H1 (cell line): ENCODE results near the gene SYNDIG1. TPM values are rescaled to one million over a fixed set of nuclear protein-coding genes. Genes with fewer than 3 reads are reported as not detected.

ENCODE experiments used
- CTCF ChIA-PET: fragments of 300-600 bp; sonication (Branson Sonifier 250); formaldehyde crosslinking; loops from one replicate; lab custom pipeline; 2021; ENCODE audit not compliant: partially characterized antibody; lab: Charles Lee
- POLR2A ChIA-PET: fragments of 300-600 bp; sonication (Branson Sonifier 250); formaldehyde crosslinking; loops from one replicate; lab custom pipeline; 2021; ENCODE audit warnings: inconsistent platforms; ENCODE audit not compliant: partially characterized antibody; lab: Charles Lee
- DNase-seq, 2 experiments: peaks; one replicate each; pipeline versions ENCODE4 v3.0.0 to v3.0.0-alpha.2; 2010 to 2022; ENCODE audit warnings: low spot score in 2 of 2, low read depth in 1 of 2, mixed read lengths in 1 of 2
- FAIRE-seq: peaks from 2 replicates; lab custom pipeline; 2011; peaks lifted over from hg19 to GRCh38; lab: Jason Lieb, UNC
- H2AFZ ChIP-seq: 2 replicates; pipeline ENCODE4 v1.8.1; 2012; ENCODE audit warnings: low read length, inconsistent platforms
- H2AK5ac ChIP-seq: 2 replicates; pipeline ENCODE4 v1.6.1; 2013; ENCODE audit warnings: low read depth, low read length
- H2BK120ac ChIP-seq: replicated peaks from 2 replicates; pipeline ENCODE3; 2013; ENCODE audit warnings: low read depth, low read length, inconsistent platforms
- H2BK12ac ChIP-seq: 2 replicates; pipeline ENCODE4 v1.6.1; 2013; ENCODE audit warnings: low read depth, low read length
- H2BK15ac ChIP-seq: 2 replicates; pipeline ENCODE4 v1.6.1; 2013; ENCODE audit warnings: low read length
- H2BK20ac ChIP-seq: 2 replicates; pipeline ENCODE4 v1.6.1; 2013; ENCODE audit warnings: low read length
- H2BK5ac ChIP-seq: 2 replicates; pipeline ENCODE4 v1.6.1; 2013; ENCODE audit warnings: low read depth, low read length
- H3K14ac ChIP-seq: 2 replicates; pipeline ENCODE4 v1.6.1; 2013; ENCODE audit warnings: inconsistent platforms; ENCODE audit not compliant: insufficient read length
- H3K18ac ChIP-seq: 2 replicates; pipeline ENCODE4 v1.6.1; 2013; ENCODE audit warnings: low read length; ENCODE audit errors: extremely low read depth
- H3K23ac ChIP-seq: 2 replicates; pipeline ENCODE4 v1.6.1; 2013; ENCODE audit warnings: inconsistent platforms; ENCODE audit not compliant: insufficient read length
- H3K23me2 ChIP-seq: 2 replicates; pipeline ENCODE4 v1.6.1; 2013; ENCODE audit warnings: low read depth, low read length
- H3K27ac ChIP-seq: 2 replicates; pipeline ENCODE4 v1.6.1; 2011; ENCODE audit warnings: low read depth, low read length, inconsistent platforms
- H3K27me3 ChIP-seq, 4 experiments: replicated peaks in 1 of 4; 1 replicate in 1 of 4; 2 replicates in 3 of 4; pipeline versions ENCODE4 v1.6.1 to v1.8.1; 2011 to 2013; ENCODE audit warnings: low read length in 3 of 4, mild to moderate bottlenecking in 3 of 4, inconsistent platforms in 2 of 4, mixed read lengths in 2 of 4, moderate library complexity in 1 of 4; ENCODE audit not compliant: control insufficient read depth in 3 of 4, insufficient read depth in 3 of 4; ENCODE audit errors: extremely low read depth in 1 of 4
- H3K36me3 ChIP-seq, 4 experiments: 2 replicates each; pipeline versions ENCODE4 v1.6.1 to v1.8.1; 2011 to 2013; ENCODE audit warnings: mild to moderate bottlenecking in 4 of 4, low read length in 3 of 4, moderate library complexity in 2 of 4, control low read depth in 1 of 4, inconsistent platforms in 1 of 4; ENCODE audit not compliant: insufficient read depth in 4 of 4, control insufficient read depth in 2 of 4
- H3K4ac ChIP-seq: replicated peaks from 2 replicates; pipeline ENCODE3; 2013; ENCODE audit warnings: low read length, low read depth, mixed read lengths, inconsistent platforms; ENCODE audit not compliant: insufficient read length
- H3K4me1 ChIP-seq, 4 experiments: replicated peaks in 1 of 4; 1 replicate in 1 of 4; 2 replicates in 3 of 4; pipeline versions ENCODE4 v1.6.1 to v1.8.1; 2011 to 2013; ENCODE audit warnings: low read length in 3 of 4, inconsistent platforms in 2 of 4, mixed read lengths in 1 of 4; ENCODE audit not compliant: insufficient read depth in 4 of 4, control insufficient read depth in 3 of 4
- H3K4me2 ChIP-seq, 2 experiments: 2 replicates each; pipeline versions ENCODE4 v1.6.1 to v1.8.1; 2011 to 2013; ENCODE audit warnings: low read depth in 2 of 2, low read length in 2 of 2, control low read depth in 1 of 2, inconsistent platforms in 1 of 2, mild to moderate bottlenecking in 1 of 2; ENCODE audit not compliant: insufficient read depth in 1 of 2
- H3K4me3 ChIP-seq, 4 experiments: fragments of 200-600, 300-600 bp in 1 of 4; sonication (generic), shearing (Covaris generic), sonication (Bioruptor Twin) in 1 of 4; 2 replicates each; pipeline versions ENCODE4 v1.5.1 to v1.8.1; 2011 to 2016; ENCODE audit warnings: low read length in 4 of 4, low read depth in 3 of 4, control low read depth in 2 of 4, inconsistent platforms in 2 of 4, mild to moderate bottlenecking in 2 of 4, mixed read lengths in 1 of 4, moderate library complexity in 1 of 4; ENCODE audit not compliant: insufficient read depth in 2 of 4; ENCODE audit errors: extremely low read depth in 1 of 4
- H3K56ac ChIP-seq: replicated peaks from 2 replicates; pipeline ENCODE3; 2013; ENCODE audit warnings: low read depth, mild to moderate bottlenecking, mixed read lengths, low read length, inconsistent platforms; ENCODE audit not compliant: insufficient read length
- H3K79me1 ChIP-seq: 2 replicates; pipeline ENCODE4 v1.6.1; 2013; ENCODE audit warnings: low read depth, low read length, control low read depth
- H3K79me2 ChIP-seq, 2 experiments: 2 replicates each; pipeline versions ENCODE4 v1.6.1 to v1.8.1; 2012 to 2013; ENCODE audit warnings: low read length in 2 of 2, mild to moderate bottlenecking in 2 of 2, inconsistent platforms in 1 of 2; ENCODE audit not compliant: insufficient read depth in 2 of 2, control insufficient read depth in 1 of 2
- H3K9ac ChIP-seq, 4 experiments: replicated peaks in 1 of 4; 1 replicate in 1 of 4; 2 replicates in 3 of 4; pipeline versions ENCODE4 v1.6.1 to v1.8.1; 2011 to 2013; ENCODE audit warnings: low read depth in 3 of 4, low read length in 3 of 4, control low read depth in 2 of 4, mild to moderate bottlenecking in 2 of 4, moderate library complexity in 2 of 4, inconsistent platforms in 1 of 4; ENCODE audit errors: extremely low read depth in 1 of 4
- H3K9me3 ChIP-seq, 2 experiments: 2 replicates each; pipeline versions ENCODE4 v1.6.1 to v1.8.1; 2012 to 2013; ENCODE audit warnings: mild to moderate bottlenecking in 2 of 2, moderate library complexity in 2 of 2, control low read depth in 1 of 2, inconsistent platforms in 1 of 2, low read depth in 1 of 2, low read length in 1 of 2, mixed read lengths in 1 of 2; ENCODE audit not compliant: insufficient read depth in 2 of 2
- H4K20me1 ChIP-seq, 2 experiments: replicated peaks in 1 of 2; 2 replicates each; pipeline versions ENCODE3 to v1.8.1; 2011 to 2013; ENCODE audit warnings: inconsistent platforms in 2 of 2, low read length in 2 of 2, mild to moderate bottlenecking in 1 of 2; ENCODE audit not compliant: insufficient read depth in 2 of 2, control insufficient read depth in 1 of 2
- H4K5ac ChIP-seq: 2 replicates; pipeline ENCODE4 v1.6.1; 2013; ENCODE audit warnings: low read length, low read depth, mixed read lengths, inconsistent platforms; ENCODE audit not compliant: insufficient read length
- H4K8ac ChIP-seq: 2 replicates; pipeline ENCODE4 v1.8.0; 2013; ENCODE audit warnings: mild to moderate bottlenecking, moderate library complexity, low read length, inconsistent platforms; ENCODE audit not compliant: insufficient read depth; ENCODE audit errors: extremely low read depth
- H4K91ac ChIP-seq: replicated peaks from 2 replicates; pipeline ENCODE3; 2013; ENCODE audit warnings: low read length, mixed read lengths, inconsistent platforms; ENCODE audit not compliant: insufficient read length
- CBX8 ChIP-seq: fragments of 300-800, 300-1000 bp; sonication (generic); IDR thresholded peaks from 2 replicates; pipeline ENCODE4 v1.7.1; 2016; ENCODE audit warnings: low read depth, low read length, borderline replicate concordance
- CTBP2 ChIP-seq: IDR thresholded peaks from 2 replicates; pipeline ENCODE4 v1.7.0; 2011; ENCODE audit warnings: borderline replicate concordance, mild to moderate bottlenecking, moderate library complexity, mixed read lengths, low read length; ENCODE audit not compliant: insufficient read depth, insufficient read length
- JUND ChIP-seq: IDR thresholded peaks from 2 replicates; pipeline ENCODE4 v1.6.1; 2011; ENCODE audit warnings: mild to moderate bottlenecking, improper control_type of control experiment, low read length
- RBBP5 ChIP-seq: IDR thresholded peaks from 2 replicates; pipeline ENCODE4 v1.7.1; 2012; ENCODE audit warnings: low read depth, mild to moderate bottlenecking, inconsistent platforms, low read length, moderate library complexity, borderline replicate concordance
- TCF12 ChIP-seq: IDR thresholded peaks from 2 replicates; pipeline ENCODE4 v1.6.1; 2011; ENCODE audit warnings: low read depth, mild to moderate bottlenecking, low read length
- WGBS, 2 experiments: shearing (Covaris generic) in 1 of 2; methylation state at CpG; one replicate each; pipeline versions ENCODE4 v1.1.6 to v1.1.7; 2013 to 2015; ENCODE audit warnings: low lambda C conversion rate in 2 of 2, mixed read lengths in 2 of 2, inconsistent platforms in 1 of 2, low coverage in 1 of 2, missing lambda C conversion rate in 1 of 2; ENCODE audit not compliant: insufficient replicate concordance in 2 of 2, insufficient coverage in 1 of 2, insufficient read length in 1 of 2; ENCODE audit errors: extremely low coverage in 1 of 2, missing lambda C conversion rate in 1 of 2; 5-methylcytosine and 5-hydroxymethylcytosine counted together
- polyA plus RNA-seq, 7 experiments: library from polyadenylated mRNA; depleted of rRNA in 3 of 7; stranded (reverse) in 5 of 7; unstranded in 2 of 7; fragments of >200 nt in 5 of 7; fragments of 200-250 nt in 2 of 7; gene quantifications; 1 replicate in 5 of 7; 2 replicates in 1 of 7; 4 replicates in 1 of 7; pipeline versions ENCODE4 v1.2.1 to v1.2.3, GENCODE V29; 2011 to 2013; ENCODE audit warnings: missing spikeins in 2 of 7, mixed read lengths in 2 of 7
- total RNA-seq: library from RNA; stranded (reverse); fragmentation: NEBNext Ultra II Directional; extraction: Animal tissue kit (Norgen Biotek cat#: 25700); gene quantifications from 2 replicates; pipeline ENCODE4 v1.2.1, GENCODE V29; 2021

Gene SYNDIG1
- total and polyA plus RNA-seq, 2 of the 8 experiments (the other 6 are each of a cell fraction or from before 2014, with no cell fraction given): 6.5 to 7.8 TPM

DNA sequence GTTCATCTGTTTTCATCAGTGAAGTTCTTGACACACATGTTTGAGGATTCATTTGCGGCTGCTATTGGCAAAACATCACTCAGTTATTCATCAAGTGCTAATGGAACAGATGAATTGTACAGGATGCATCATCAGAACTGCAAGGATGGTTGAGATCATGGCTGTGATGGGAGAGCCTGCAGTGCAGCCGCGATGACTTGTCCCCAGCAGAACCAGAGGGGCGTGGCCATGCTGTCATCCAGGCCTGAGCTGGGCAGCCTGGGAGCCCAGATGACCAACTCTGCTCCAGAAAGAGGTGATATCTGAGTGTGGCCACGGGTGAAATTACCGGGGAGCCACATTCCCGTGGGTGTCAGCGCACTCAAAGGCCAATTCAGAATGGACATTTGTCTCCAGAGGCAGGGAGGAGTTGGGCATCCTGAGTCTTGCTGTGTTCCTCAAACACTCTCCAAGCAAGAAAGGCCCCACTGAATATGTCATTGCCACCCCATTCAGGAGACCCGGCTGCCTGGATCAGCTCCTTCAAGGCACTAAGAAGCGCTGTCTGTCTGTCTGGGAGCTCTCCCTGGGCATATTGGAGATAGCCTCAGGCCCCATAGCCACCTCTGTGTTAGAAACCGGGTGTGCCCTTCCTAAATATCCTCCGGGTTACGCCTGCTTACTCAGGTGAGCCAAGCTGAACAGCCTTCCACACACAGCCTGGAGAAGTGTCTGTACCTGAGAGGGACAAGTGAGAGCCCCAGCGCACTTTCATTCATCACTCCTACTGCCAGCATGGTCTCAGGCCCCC is 66.7 kb downstream of the SYNDIG1 start:
- peaks cover 4% of the 10 kb centered on the region for H3K79me1 ChIP-seq
- H2AK5ac ChIP-seq: no peak overlapping the region
- H3K14ac ChIP-seq: no peak overlapping the region
- H3K23me2 ChIP-seq: no peaks in the 10 kb centered on the region
- ChIA-PET CTCF (no interaction called here), POLR2A (no interaction called here)
- H3K23ac ChIP-seq: no peak overlapping the region
- TF ChIP-seq CBX8 (no peak), RBBP5 (no peak), TCF12 (no peak), CTBP2 (no peak), JUND (no peak)
- no peaks in the 10 kb centered on the region for H3K27me3 ChIP-seq
- H4K20me1 ChIP-seq: no peaks in the 10 kb centered on the region
- FAIRE-seq (no peak), DNase-seq (no peak)
- no peak overlapping the region for H4K5ac ChIP-seq
- H2BK20ac ChIP-seq: no peak overlapping the region
- no peak overlapping the region for H4K91ac ChIP-seq
- H3K4me2 ChIP-seq: no peak overlapping the region
- no peak overlapping the region for H2AFZ ChIP-seq
- H3K18ac ChIP-seq: no peak overlapping the region
- 90% methylated on average over 14 of the region's 14 CpGs; no CpG with 5 or more reads in 1 of the 2 experiments for WGBS, 2 experiments
- H2BK5ac ChIP-seq: no peak overlapping the region
- no peak overlapping the region for H2BK12ac ChIP-seq
- H3K36me3 ChIP-seq: no peaks in the 10 kb centered on the region
- H4K8ac ChIP-seq: no peak overlapping the region
- peaks cover 0 to 3% of the 10 kb centered on the region in 2 experiments; a peak in 1 of 4 replicates for H3K79me2 ChIP-seq
- no peak overlapping the region for H2BK120ac ChIP-seq
- peaks cover 0 to under 1% (median 0%) of the 10 kb centered on the region in 4 experiments; a peak in 1 of 7 replicates for H3K4me1 ChIP-seq
- no peak overlapping the region for H3K27ac ChIP-seq
- no peak overlapping the region for H3K9ac ChIP-seq
- no peaks in the 10 kb centered on the region; a peak in 1 of 4 replicates for H3K9me3 ChIP-seq
- no peak overlapping the region for H3K4ac ChIP-seq
- H3K56ac ChIP-seq: no peak overlapping the region
- H3K4me3 ChIP-seq: no peak overlapping the region
- H2BK15ac ChIP-seq: no peak overlapping the region
